ENCODE data around the gene TNPO3.
"Not testable (repeated sequence)": the region's sequence is repeated elsewhere in the genome, so short reads cannot be mapped to it uniquely, and the experiment has no call there.

TNPO3 gene

GRCh38 chr7:129012641-129013040 is 42.3 kb downstream of the TNPO3 start:
- Histone ChIP-seq H3K4me3 (ENCODE audit: low read length) (no peak overlapping the region), H3K9me3 (replicated peaks; ENCODE audit: low read length) (no peaks in the 10 kb centered on the region), H3K9ac (ENCODE audit: low read depth, low read length) (no peak overlapping the region), H3K27me3 (ENCODE audit: control insufficient read depth, insufficient read depth, low read length) (no peaks in the 10 kb centered on the region), H3K36me3 (ENCODE audit: insufficient read depth, low read length) (peaks cover 40% of the 10 kb centered on the region), H3K4me1 (ENCODE audit: control insufficient read depth, insufficient read depth, low read length) (peaks cover 3% of the 10 kb centered on the region), H3K4me2 (ENCODE audit: low read length) (no peak overlapping the region)

GRCh38 chr7:129010075-129010474 is 44.8 kb downstream of the TNPO3 start:
- no peak overlapping the region for H3K4me3 ChIP-seq (ENCODE audit: low read length)
- H3K27me3 ChIP-seq (ENCODE audit: control insufficient read depth, insufficient read depth, low read length), result no peaks in the 10 kb centered on the region
- no peaks in the 10 kb centered on the region for H3K9me3 ChIP-seq (replicated peaks; ENCODE audit: low read length)
- no peak overlapping the region for H3K4me2 ChIP-seq (ENCODE audit: low read length)
- H3K9ac ChIP-seq (ENCODE audit: low read depth, low read length), result no peak overlapping the region
- peaks cover 37% of the 10 kb centered on the region for H3K36me3 ChIP-seq (ENCODE audit: insufficient read depth, low read length)
- no peaks in the 10 kb centered on the region for H3K4me1 ChIP-seq (ENCODE audit: control insufficient read depth, insufficient read depth, low read length)

DNA sequence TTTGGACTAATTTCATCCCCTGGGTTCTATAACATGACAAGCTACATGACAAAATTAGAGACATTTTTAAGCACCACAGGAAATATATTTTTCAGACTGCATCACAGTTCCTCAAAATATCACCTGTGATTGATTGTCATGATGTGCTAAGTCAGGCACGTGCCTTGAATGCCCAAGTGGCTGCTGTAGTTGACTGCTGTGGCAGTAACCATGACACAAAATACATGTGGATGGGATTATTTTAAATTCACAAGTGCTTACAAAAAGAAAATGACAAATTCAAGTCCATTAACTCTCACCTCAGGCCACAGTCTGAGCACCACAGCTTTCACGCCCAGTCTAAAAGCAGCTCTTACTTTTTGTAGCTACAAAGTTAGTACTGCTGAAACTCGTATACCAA is 45.5 kb downstream of the TNPO3 start:
- Histone ChIP-seq H3K4me2 (ENCODE audit: low read length) (no peak overlapping the region), H3K9ac (ENCODE audit: low read depth, low read length) (no peak overlapping the region), H3K9me3 (replicated peaks; ENCODE audit: low read length) (no peaks in the 10 kb centered on the region), H3K36me3 (ENCODE audit: insufficient read depth, low read length) (peaks cover 36% of the 10 kb centered on the region), H3K27me3 (ENCODE audit: control insufficient read depth, insufficient read depth, low read length) (no peaks in the 10 kb centered on the region), H3K4me3 (ENCODE audit: low read length) (no peak overlapping the region), H3K4me1 (ENCODE audit: control insufficient read depth, insufficient read depth, low read length) (no peaks in the 10 kb centered on the region)

GRCh38 chr7:129008645-129009414 is 46.1 kb downstream of the TNPO3 start:
- no peak overlapping the region for H3K4me2 ChIP-seq (ENCODE audit: low read length)
- no peaks in the 10 kb centered on the region for H3K4me1 ChIP-seq (ENCODE audit: control insufficient read depth, insufficient read depth, low read length)
- no peak overlapping the region for H3K9ac ChIP-seq (ENCODE audit: low read depth, low read length)
- no peaks in the 10 kb centered on the region for H3K27me3 ChIP-seq (ENCODE audit: control insufficient read depth, insufficient read depth, low read length)
- peaks cover 33% of the 10 kb centered on the region for H3K36me3 ChIP-seq (ENCODE audit: insufficient read depth, low read length)
- H3K4me3 ChIP-seq (ENCODE audit: low read length), result no peak overlapping the region
- H3K9me3 ChIP-seq (replicated peaks; ENCODE audit: low read length), result no peaks in the 10 kb centered on the region

DNA sequence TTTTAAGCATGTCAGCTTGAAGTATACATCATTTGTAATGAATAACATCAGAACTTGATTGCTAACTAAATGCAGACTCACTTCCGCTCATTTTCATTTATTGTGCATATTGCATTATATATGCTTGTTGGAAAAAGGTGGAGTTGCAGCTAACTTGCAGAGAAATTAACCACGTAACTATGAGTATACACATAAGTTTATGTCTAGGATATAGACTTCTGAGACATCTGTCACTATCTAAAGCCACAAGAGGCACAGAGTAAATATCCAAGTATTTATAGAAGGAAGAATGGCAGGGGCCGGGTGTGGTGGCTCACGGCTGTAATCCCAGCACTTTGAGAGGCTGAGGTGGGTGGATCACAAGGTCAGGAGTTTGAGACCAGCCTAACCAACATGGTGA is 47.3 kb downstream of the TNPO3 start:
- no peak overlapping the region for H3K9ac ChIP-seq (ENCODE audit: low read depth, low read length)
- no peaks in the 10 kb centered on the region for H3K27me3 ChIP-seq (ENCODE audit: control insufficient read depth, insufficient read depth, low read length)
- H3K4me2 ChIP-seq (ENCODE audit: low read length), result no peak overlapping the region
- H3K4me3 ChIP-seq (ENCODE audit: low read length), result no peak overlapping the region
- peaks cover 27% of the 10 kb centered on the region for H3K36me3 ChIP-seq (ENCODE audit: insufficient read depth, low read length)
- H3K4me1 ChIP-seq (ENCODE audit: control insufficient read depth, insufficient read depth, low read length), result no peaks in the 10 kb centered on the region
- no peaks in the 10 kb centered on the region for H3K9me3 ChIP-seq (replicated peaks; ENCODE audit: low read length)

DNA sequence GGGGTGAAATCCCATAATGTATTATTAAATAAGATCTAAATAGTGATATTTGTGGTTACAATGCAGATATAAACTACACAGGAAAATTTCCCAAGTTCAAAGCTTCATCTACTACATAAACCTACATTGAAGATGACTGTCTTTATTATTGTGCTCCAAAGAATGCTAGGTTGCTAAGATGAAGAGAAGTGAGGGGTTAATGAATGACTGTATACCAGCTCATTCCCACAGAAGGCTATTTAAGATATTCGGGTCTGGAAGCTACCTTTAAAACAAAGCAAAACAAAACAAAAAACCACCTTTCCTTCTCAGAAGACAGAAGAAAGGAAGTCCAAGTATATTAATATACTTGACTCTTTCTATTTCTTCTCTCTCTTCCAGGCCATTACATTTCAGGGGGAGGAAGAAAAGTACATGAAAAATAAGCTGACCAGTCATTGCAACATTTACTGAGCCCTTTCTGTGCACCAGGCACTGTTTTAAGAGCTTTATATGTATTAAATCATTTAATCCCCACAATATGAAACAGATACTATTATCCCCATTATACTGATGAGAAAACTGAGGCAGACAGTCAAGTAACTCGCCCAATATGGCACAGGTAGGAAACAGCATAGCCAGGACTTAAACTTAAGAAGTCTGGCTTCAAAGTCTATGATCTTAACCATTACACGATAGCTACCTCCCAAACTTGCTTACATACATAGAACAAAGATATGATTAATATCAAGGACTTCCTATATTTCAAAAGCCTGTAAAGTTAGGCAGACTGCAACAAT is 48.1 kb downstream of the TNPO3 start:
- Histone ChIP-seq H3K27me3 (ENCODE audit: control insufficient read depth, insufficient read depth, low read length) (no peaks in the 10 kb centered on the region), H3K4me1 (ENCODE audit: control insufficient read depth, insufficient read depth, low read length) (no peaks in the 10 kb centered on the region), H3K36me3 (ENCODE audit: insufficient read depth, low read length) (peaks cover 31% of the 10 kb centered on the region), H3K9ac (ENCODE audit: low read depth, low read length) (no peak overlapping the region), H3K9me3 (replicated peaks; ENCODE audit: low read length) (no peaks in the 10 kb centered on the region), H3K4me2 (ENCODE audit: low read length) (no peak overlapping the region), H3K4me3 (ENCODE audit: low read length) (no peak overlapping the region)

DNA sequence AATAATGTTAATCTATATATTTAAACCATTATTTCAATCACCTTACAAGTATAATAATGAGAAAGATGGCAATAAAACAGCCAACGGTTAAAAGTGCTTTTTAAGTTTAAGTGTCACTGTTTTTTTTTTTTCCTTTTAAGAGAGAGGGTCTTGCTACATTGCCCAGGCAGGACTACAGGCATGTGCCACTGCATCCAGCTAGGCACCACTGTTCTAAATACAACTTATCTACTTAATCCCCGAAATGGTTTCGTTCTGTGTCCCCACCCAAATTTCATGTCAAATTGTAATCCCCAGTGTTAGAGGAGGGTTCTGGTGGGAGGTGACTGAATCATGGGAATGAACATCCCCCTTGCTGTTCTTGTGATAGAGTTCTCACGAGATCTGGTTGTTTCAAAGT is 49.7 kb downstream of the TNPO3 start:
- peaks cover 36% of the 10 kb centered on the region for H3K36me3 ChIP-seq (ENCODE audit: insufficient read depth, low read length)
- H3K9ac ChIP-seq (ENCODE audit: low read depth, low read length), result no peak overlapping the region
- H3K4me2 ChIP-seq (ENCODE audit: low read length), result no peak overlapping the region
- H3K9me3 ChIP-seq (replicated peaks; ENCODE audit: low read length), result no peaks in the 10 kb centered on the region
- H3K4me3 ChIP-seq (ENCODE audit: low read length), result no peak overlapping the region
- H3K4me1 ChIP-seq (ENCODE audit: control insufficient read depth, insufficient read depth, low read length), result no peaks in the 10 kb centered on the region
- no peaks in the 10 kb centered on the region for H3K27me3 ChIP-seq (ENCODE audit: control insufficient read depth, insufficient read depth, low read length)

DNA sequence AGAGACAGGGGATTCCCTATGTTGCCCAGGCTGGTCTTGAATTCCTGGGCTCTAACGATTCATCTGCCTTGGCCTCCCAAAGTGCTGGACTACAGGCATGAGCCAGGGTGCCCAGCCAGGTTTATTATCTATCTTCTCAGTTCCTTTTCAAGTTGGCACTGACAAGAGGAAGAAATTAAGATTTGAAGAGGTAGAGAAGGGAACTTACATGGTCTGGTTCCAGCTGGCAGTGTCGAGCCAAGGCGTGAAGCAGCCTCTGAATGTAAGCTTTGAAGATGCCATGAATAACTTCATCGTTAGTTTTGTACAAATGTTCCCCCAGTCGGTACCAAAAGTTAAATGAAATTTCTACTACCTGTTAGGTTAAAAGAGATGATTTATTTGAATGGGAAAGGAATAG is 57.7 kb downstream of the TNPO3 start:
- Histone ChIP-seq H3K4me2 (ENCODE audit: low read length) (no peak overlapping the region), H3K9me3 (replicated peaks; ENCODE audit: low read length) (no peaks in the 10 kb centered on the region), H3K4me1 (ENCODE audit: control insufficient read depth, insufficient read depth, low read length) (no peaks in the 10 kb centered on the region), H3K36me3 (ENCODE audit: insufficient read depth, low read length) (peaks cover 32% of the 10 kb centered on the region), H3K4me3 (ENCODE audit: low read length) (no peak overlapping the region), H3K27me3 (ENCODE audit: control insufficient read depth, insufficient read depth, low read length) (no peaks in the 10 kb centered on the region), H3K9ac (ENCODE audit: low read depth, low read length) (no peak overlapping the region)

DNA sequence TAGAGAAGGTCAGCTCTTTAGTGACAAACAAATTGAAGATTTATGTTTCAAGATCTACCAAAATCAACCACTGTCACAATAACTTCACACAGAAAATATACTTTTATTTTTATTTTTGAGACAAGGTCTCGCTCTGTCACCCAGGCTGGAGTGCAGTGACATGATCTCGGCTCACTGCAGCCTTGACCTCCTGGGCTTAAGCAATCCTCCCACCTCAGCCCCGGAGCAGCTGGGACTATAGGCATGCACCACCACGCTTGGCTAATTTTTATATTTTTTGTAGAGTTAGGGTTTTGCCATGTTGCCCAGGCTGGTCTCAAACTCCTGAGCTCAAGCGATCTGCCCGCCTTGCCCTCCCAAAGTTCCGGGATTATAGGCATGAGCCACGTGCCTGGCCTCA is 60.4 kb downstream of the TNPO3 start:
- peaks cover 38% of the 10 kb centered on the region for H3K36me3 ChIP-seq (ENCODE audit: insufficient read depth, low read length)
- H3K4me3 ChIP-seq (ENCODE audit: low read length); H3K4me2 ChIP-seq (ENCODE audit: low read length); H3K27me3 ChIP-seq (ENCODE audit: control insufficient read depth, insufficient read depth, low read length); H3K9me3 ChIP-seq (replicated peaks; ENCODE audit: low read length); H3K9ac ChIP-seq (ENCODE audit: low read depth, low read length); H3K4me1 ChIP-seq (ENCODE audit: control insufficient read depth, insufficient read depth, low read length): not testable (repeated sequence)

GRCh38 chr7:128993419-128993818 is 61.5 kb downstream of the TNPO3 start:
- Histone ChIP-seq H3K36me3 (ENCODE audit: insufficient read depth, low read length) (peaks cover 36% of the 10 kb centered on the region), H3K4me3 (ENCODE audit: low read length) (no peak overlapping the region), H3K9ac (ENCODE audit: low read depth, low read length) (no peak overlapping the region), H3K4me1 (ENCODE audit: control insufficient read depth, insufficient read depth, low read length) (no peaks in the 10 kb centered on the region), H3K4me2 (ENCODE audit: low read length) (no peak overlapping the region), H3K27me3 (ENCODE audit: control insufficient read depth, insufficient read depth, low read length) (no peaks in the 10 kb centered on the region), H3K9me3 (replicated peaks; ENCODE audit: low read length) (no peaks in the 10 kb centered on the region)

DNA sequence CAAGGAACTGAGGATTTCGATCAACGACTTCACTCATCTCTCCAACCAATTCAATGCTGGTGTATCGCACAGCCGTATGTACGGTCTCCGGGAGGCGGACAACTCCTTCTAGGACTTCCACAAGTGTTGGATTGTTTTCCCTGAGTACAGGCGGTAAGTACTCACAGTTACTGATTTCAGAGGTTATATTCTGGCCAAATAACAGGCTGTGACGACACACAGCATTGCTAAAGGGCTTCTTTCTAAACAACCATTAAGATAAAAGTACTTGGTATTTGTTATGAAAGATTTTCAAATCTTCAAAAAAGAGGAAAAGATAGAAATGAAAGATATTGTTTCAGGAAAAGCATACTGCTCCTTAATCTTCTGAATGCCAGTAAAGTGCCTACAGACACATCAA is 65.0 kb downstream of the TNPO3 start:
- Histone ChIP-seq H3K27me3 (ENCODE audit: control insufficient read depth, insufficient read depth, low read length) (no peaks in the 10 kb centered on the region), H3K36me3 (ENCODE audit: insufficient read depth, low read length) (peaks cover 36% of the 10 kb centered on the region), H3K9ac (ENCODE audit: low read depth, low read length) (no peak overlapping the region), H3K4me3 (ENCODE audit: low read length) (no peak overlapping the region), H3K9me3 (replicated peaks; ENCODE audit: low read length) (no peaks in the 10 kb centered on the region), H3K4me1 (ENCODE audit: control insufficient read depth, insufficient read depth, low read length) (no peaks in the 10 kb centered on the region), H3K4me2 (ENCODE audit: low read length) (no peak overlapping the region)

GRCh38 chr7:128988372-128988771 is 66.5 kb downstream of the TNPO3 start:
- no peak overlapping the region for H3K9ac ChIP-seq (ENCODE audit: low read depth, low read length)
- no peaks in the 10 kb centered on the region for H3K9me3 ChIP-seq (replicated peaks; ENCODE audit: low read length)
- no peak overlapping the region for H3K4me3 ChIP-seq (ENCODE audit: low read length)
- peaks cover 41% of the 10 kb centered on the region for H3K36me3 ChIP-seq (ENCODE audit: insufficient read depth, low read length)
- no peaks in the 10 kb centered on the region for H3K27me3 ChIP-seq (ENCODE audit: control insufficient read depth, insufficient read depth, low read length)
- H3K4me2 ChIP-seq (ENCODE audit: low read length), result no peak overlapping the region
- no peaks in the 10 kb centered on the region for H3K4me1 ChIP-seq (ENCODE audit: control insufficient read depth, insufficient read depth, low read length)

Measured in skeletal muscle satellite cell (primary cell).